IPS-18a (cell line): ENCODE results near the gene RAB36.

Experiments
- H3K27ac ChIP-seq: one replicate; pipeline ENCODE4 v1.5.1; 2013; ENCODE audit warnings: low read length
- H3K27me3 ChIP-seq: one replicate; pipeline ENCODE4 v1.6.1; 2013; ENCODE audit warnings: mild to moderate bottlenecking, low read length; ENCODE audit not compliant: control insufficient read depth, insufficient read depth
- H3K36me3 ChIP-seq: one replicate; pipeline ENCODE4 v1.6.1; 2013; ENCODE audit warnings: low read depth, low read length; ENCODE audit not compliant: control insufficient read depth
- H3K4me1 ChIP-seq: one replicate; pipeline ENCODE4 v1.6.1; 2013; ENCODE audit warnings: low read depth, low read length; ENCODE audit not compliant: control insufficient read depth
- H3K4me3 ChIP-seq: one replicate; pipeline ENCODE4 v1.5.1; 2013; ENCODE audit warnings: low read length
- H3K9ac ChIP-seq: one replicate; pipeline ENCODE4 v1.6.1; 2013; ENCODE audit warnings: mild to moderate bottlenecking, low read length, moderate library complexity
- H3K9me3 ChIP-seq: one replicate; pipeline ENCODE4 v1.6.1; 2013; ENCODE audit warnings: low read depth, low read length; ENCODE audit not compliant: control insufficient read depth

RAB36 gene

GRCh38 chr22:23211622-23212021 lies 66.3 kb downstream of the RAB36 start:
- no peak overlapping the region for H3K4me3 ChIP-seq
- no peaks in the 10 kb centered on the region for H3K27me3 ChIP-seq

GRCh38 chr22:23212061-23213021 lies 67.1 kb downstream of the RAB36 start:
- Histone ChIP-seq H3K27me3 (no peaks in the 10 kb centered on the region), H3K4me1 (no peaks in the 10 kb centered on the region), H3K27ac (no peak overlapping the region), H3K9me3 (no peaks in the 10 kb centered on the region), H3K9ac (no peak overlapping the region), H3K4me3 (no peak overlapping the region), H3K36me3 (no peaks in the 10 kb centered on the region)

More at GRCh38 chr22:23211622-23212021, 66.3 kb downstream of the RAB36 start:
- H3K36me3 ChIP-seq, result no peaks in the 10 kb centered on the region
- no peaks in the 10 kb centered on the region for H3K4me1 ChIP-seq
- no peak overlapping the region for H3K27ac ChIP-seq
- H3K9ac ChIP-seq, result no peak overlapping the region
- H3K9me3 ChIP-seq, result no peaks in the 10 kb centered on the region

GRCh38 chr22:23213022-23213555 lies 67.8 kb downstream of the RAB36 start:
- Histone ChIP-seq H3K27ac (no peak overlapping the region), H3K4me3 (no peak overlapping the region), H3K4me1 (peaks cover 4% of the 10 kb centered on the region), H3K36me3 (no peaks in the 10 kb centered on the region), H3K27me3 (no peaks in the 10 kb centered on the region), H3K9ac (no peak overlapping the region), H3K9me3 (no peaks in the 10 kb centered on the region)

GRCh38 chr22:23213581-23214334 lies 68.5 kb downstream of the RAB36 start:
- no peaks in the 10 kb centered on the region for H3K9me3 ChIP-seq
- H3K36me3 ChIP-seq, result no peaks in the 10 kb centered on the region
- peaks cover 10% of the 10 kb centered on the region for H3K4me1 ChIP-seq
- H3K9ac ChIP-seq, result no peak overlapping the region
- no peak overlapping the region for H3K4me3 ChIP-seq
- H3K27me3 ChIP-seq, result no peaks in the 10 kb centered on the region
- no peak overlapping the region for H3K27ac ChIP-seq
